Trophoblast cell (in vitro differentiated cells and primary cell): ENCODE results near the gene NTSR1.

Source experiments
- DNase-seq, 2 donors: peaks; one replicate each; pipeline ENCODE4 v3.0.0-alpha.2; 2016
- H2AFZ ChIP-seq: 2 replicates; pipeline ENCODE4 v1.6.1; 2013; ENCODE audit warnings: low read length, moderate library complexity, mild to moderate bottlenecking; ENCODE audit not compliant: insufficient read depth, poor library complexity
- H2AK5ac ChIP-seq: 2 replicates; pipeline ENCODE4 v1.6.1; 2013; ENCODE audit warnings: mild to moderate bottlenecking, low read length
- H2BK120ac ChIP-seq: 2 replicates; pipeline ENCODE4 v1.6.1; 2013; ENCODE audit warnings: low read length, mild to moderate bottlenecking, moderate library complexity; ENCODE audit not compliant: insufficient read depth, poor library complexity
- H2BK12ac ChIP-seq: 2 replicates; pipeline ENCODE4 v1.6.1; 2013; ENCODE audit warnings: mild to moderate bottlenecking, low read length, moderate library complexity
- H2BK5ac ChIP-seq: 2 replicates; pipeline ENCODE4 v1.6.1; 2013; ENCODE audit warnings: low read length, low read depth, moderate library complexity, mild to moderate bottlenecking; ENCODE audit not compliant: poor library complexity
- H3K14ac ChIP-seq: 2 replicates; pipeline ENCODE4 v1.6.1; 2013; ENCODE audit warnings: mild to moderate bottlenecking, low read length
- H3K18ac ChIP-seq: 2 replicates; pipeline ENCODE4 v1.6.1; 2013; ENCODE audit warnings: mild to moderate bottlenecking, low read length
- H3K23ac ChIP-seq: 2 replicates; pipeline ENCODE4 v1.6.1; 2013; ENCODE audit warnings: low read length
- H3K27ac ChIP-seq: 2 replicates; pipeline ENCODE4 v1.5.1; 2013; ENCODE audit warnings: low read depth, mild to moderate bottlenecking, inconsistent platforms, low read length, moderate library complexity
- H3K27me3 ChIP-seq: 2 replicates; pipeline ENCODE4 v1.6.1; 2013; ENCODE audit warnings: inconsistent platforms, mild to moderate bottlenecking, low read length, moderate library complexity; ENCODE audit not compliant: insufficient read depth
- H3K36me3 ChIP-seq, 2 experiments: 1 replicate in 1 of 2; 2 replicates in 1 of 2; pipeline ENCODE4 v1.6.1; 2013; ENCODE audit warnings: low read length in 2 of 2, mild to moderate bottlenecking in 2 of 2, moderate library complexity in 1 of 2; ENCODE audit not compliant: insufficient read depth in 2 of 2, control insufficient read depth in 1 of 2
- H3K4ac ChIP-seq: 2 replicates; pipeline ENCODE4 v1.6.1; 2013; ENCODE audit warnings: low read depth, mild to moderate bottlenecking, low read length, moderate library complexity
- H3K4me1 ChIP-seq, 2 experiments: 1 replicate in 1 of 2; 2 replicates in 1 of 2; pipeline ENCODE4 v1.6.1; 2013; ENCODE audit warnings: low read length in 2 of 2, mild to moderate bottlenecking in 2 of 2, moderate library complexity in 1 of 2; ENCODE audit not compliant: insufficient read depth in 2 of 2, control insufficient read depth in 1 of 2
- H3K4me2 ChIP-seq: 2 replicates; pipeline ENCODE4 v1.6.1; 2013; ENCODE audit warnings: inconsistent platforms, mild to moderate bottlenecking, low read length, moderate library complexity
- H3K4me3 ChIP-seq: 2 replicates; pipeline ENCODE4 v1.5.1; 2013; ENCODE audit warnings: mild to moderate bottlenecking, low read depth, low read length, inconsistent platforms
- H3K79me1 ChIP-seq: one replicate; pipeline ENCODE4 v1.6.1; 2013; ENCODE audit warnings: low read length
- H3K79me2 ChIP-seq: 2 replicates; pipeline ENCODE4 v1.6.1; 2013; ENCODE audit warnings: low read length, mild to moderate bottlenecking; ENCODE audit not compliant: control insufficient read depth, insufficient read depth, poor library complexity
- H3K9ac ChIP-seq: 2 replicates; pipeline ENCODE4 v1.6.1; 2013; ENCODE audit warnings: mild to moderate bottlenecking, low read length
- H3K9me3 ChIP-seq: 2 replicates; pipeline ENCODE4 v1.6.1; 2013; ENCODE audit warnings: low read depth, mild to moderate bottlenecking, control low read depth, inconsistent platforms, low read length; ENCODE audit not compliant: insufficient read depth
- H4K12ac ChIP-seq: 2 replicates; pipeline ENCODE4 v1.6.1; 2013; ENCODE audit warnings: low read depth, mild to moderate bottlenecking, low read length, moderate library complexity
- H4K8ac ChIP-seq: 2 replicates; pipeline ENCODE4 v1.6.1; 2013; ENCODE audit warnings: low read depth, mild to moderate bottlenecking, low read length, moderate library complexity
- H4K91ac ChIP-seq: one replicate; pipeline ENCODE4 v1.6.1; 2013; ENCODE audit warnings: low read depth, mild to moderate bottlenecking, low read length, moderate library complexity
- WGBS: extraction: QIAGEN DNeasy Blood & Tissue Kit; methylation state at CpG from one replicate; pipeline ENCODE4 v1.1.7; 2013; ENCODE audit warnings: missing lambda C conversion rate; ENCODE audit not compliant: insufficient read length, insufficient coverage; ENCODE audit errors: extremely low coverage; 5-methylcytosine and 5-hydroxymethylcytosine counted together

The NTSR1 gene

GRCh38 chr20:62726276-62726675 is 17.6 kb downstream of the NTSR1 start:
- H3K18ac ChIP-seq: no peak overlapping the region
- no peak overlapping the region for H2BK120ac ChIP-seq
- H3K4me3 ChIP-seq: no peak overlapping the region
- H2AFZ ChIP-seq: no peak overlapping the region
- no peak overlapping the region for H3K4me2 ChIP-seq
- no peak overlapping the region for H3K27ac ChIP-seq
- peaks cover 0 to 2% of the 10 kb centered on the region in 2 experiments for H3K4me1 ChIP-seq
- H2BK5ac ChIP-seq: no peak overlapping the region
- H3K23ac ChIP-seq: no peak overlapping the region
- H3K9ac ChIP-seq: no peak overlapping the region
- no peak overlapping the region for H2BK12ac ChIP-seq
- H2AK5ac ChIP-seq: no peak overlapping the region
- H3K27me3 ChIP-seq: no peaks in the 10 kb centered on the region
- H3K79me1 ChIP-seq: no peaks in the 10 kb centered on the region
- no peak overlapping the region for H4K12ac ChIP-seq
- H3K36me3 ChIP-seq: no peaks in the 10 kb centered on the region
- no peak overlapping the region for H3K4ac ChIP-seq
- no peak overlapping the region for H3K14ac ChIP-seq
- no peak overlapping the region for H4K8ac ChIP-seq
- H3K9me3 ChIP-seq: peaks cover 12% of the 10 kb centered on the region
- no peak overlapping the region for H4K91ac ChIP-seq
- H3K79me2 ChIP-seq: no peaks in the 10 kb centered on the region
- no CpG with 5 or more reads among the region's 12 CpGs for WGBS
- DNase-seq: no peak

- Histone ChIP-seq H2BK5ac (no peak overlapping the region), H4K12ac (no peak overlapping the region), H3K4me2 (no peak overlapping the region), H3K4me1 (peaks cover 0 to 2% of the 10 kb centered on the region in 2 experiments), H4K8ac (no peak overlapping the region), H4K91ac (no peak overlapping the region), H3K27me3 (no peaks in the 10 kb centered on the region), H3K9me3 (peaks cover 11% of the 10 kb centered on the region), H3K36me3 (no peaks in the 10 kb centered on the region), H3K79me2 (no peaks in the 10 kb centered on the region), H3K4me3 (no peak overlapping the region), H2AFZ (no peak overlapping the region), H3K14ac (no peak overlapping the region), H3K23ac (no peak overlapping the region), H2BK120ac (no peak overlapping the region), H2BK12ac (no peak overlapping the region), H3K18ac (no peak overlapping the region), H3K4ac (no peak overlapping the region), H3K9ac (no peak overlapping the region), H3K27ac (no peak overlapping the region), H2AK5ac (no peak overlapping the region), H3K79me1 (no peaks in the 10 kb centered on the region)
- no CpG with 5 or more reads among the region's 31 CpGs for whole genome bisulfite sequencing
- DNase-seq: no peak
Measured at GRCh38 chr20:62726716-62727583, 18.3 kb downstream of the NTSR1 start.

GRCh38 chr20:62727584-62728027 is 19.0 kb downstream of the NTSR1 start:
- Histone ChIP-seq H4K91ac (no peak overlapping the region), H3K4me2 (no peak overlapping the region), H3K9ac (no peak overlapping the region), H2BK5ac (no peak overlapping the region), H2BK12ac (no peak overlapping the region), H3K4me3 (no peak overlapping the region), H3K14ac (no peak overlapping the region), H3K4ac (no peak overlapping the region), H4K12ac (no peak overlapping the region), H2AFZ (no peak overlapping the region), H3K23ac (no peak overlapping the region), H3K36me3 (no peaks in the 10 kb centered on the region), H3K79me1 (no peaks in the 10 kb centered on the region), H2BK120ac (no peak overlapping the region), H3K9me3 (peaks cover 11% of the 10 kb centered on the region), H4K8ac (no peak overlapping the region), H3K27ac (no peak overlapping the region), H2AK5ac (no peak overlapping the region), H3K27me3 (no peaks in the 10 kb centered on the region), H3K4me1 (peaks cover 0 to 2% of the 10 kb centered on the region in 2 experiments), H3K18ac (no peak overlapping the region), H3K79me2 (no peaks in the 10 kb centered on the region)
- DNase-seq: no peak
- no CpG with 5 or more reads among the region's 15 CpGs for WGBS

- H4K91ac ChIP-seq: no peak overlapping the region
- no peak overlapping the region for H3K9ac ChIP-seq
- H3K79me1 ChIP-seq: no peaks in the 10 kb centered on the region
- H3K4me1 ChIP-seq: peaks cover 0 to 2% of the 10 kb centered on the region in 2 experiments
- no peak overlapping the region for H2BK12ac ChIP-seq
- peak in 1 of 2 donors; percentile 7 for DNase-seq
- H2AK5ac ChIP-seq: no peak overlapping the region
- H3K36me3 ChIP-seq: no peaks in the 10 kb centered on the region
- H3K79me2 ChIP-seq: no peaks in the 10 kb centered on the region
- H2BK5ac ChIP-seq: no peak overlapping the region
- H3K4me3 ChIP-seq: no peak overlapping the region
- no peak overlapping the region for H3K4ac ChIP-seq
- no peak overlapping the region for H2AFZ ChIP-seq
- no CpG with 5 or more reads among the region's 26 CpGs for WGBS
- peaks cover 11% of the 10 kb centered on the region for H3K9me3 ChIP-seq
- H3K23ac ChIP-seq: no peak overlapping the region
- no peak overlapping the region for H4K12ac ChIP-seq
- no peak overlapping the region for H2BK120ac ChIP-seq
- H3K27me3 ChIP-seq: no peaks in the 10 kb centered on the region
- H3K4me2 ChIP-seq: no peak overlapping the region
- H3K18ac ChIP-seq: no peak overlapping the region
- no peak overlapping the region for H3K14ac ChIP-seq
- no peak overlapping the region for H3K27ac ChIP-seq
- no peak overlapping the region for H4K8ac ChIP-seq
Measured at GRCh38 chr20:62728028-62728780, 19.6 kb downstream of the NTSR1 start.
